Measurements from ENCODE around the gene VSTM1.

VSTM1 gene

DNA sequence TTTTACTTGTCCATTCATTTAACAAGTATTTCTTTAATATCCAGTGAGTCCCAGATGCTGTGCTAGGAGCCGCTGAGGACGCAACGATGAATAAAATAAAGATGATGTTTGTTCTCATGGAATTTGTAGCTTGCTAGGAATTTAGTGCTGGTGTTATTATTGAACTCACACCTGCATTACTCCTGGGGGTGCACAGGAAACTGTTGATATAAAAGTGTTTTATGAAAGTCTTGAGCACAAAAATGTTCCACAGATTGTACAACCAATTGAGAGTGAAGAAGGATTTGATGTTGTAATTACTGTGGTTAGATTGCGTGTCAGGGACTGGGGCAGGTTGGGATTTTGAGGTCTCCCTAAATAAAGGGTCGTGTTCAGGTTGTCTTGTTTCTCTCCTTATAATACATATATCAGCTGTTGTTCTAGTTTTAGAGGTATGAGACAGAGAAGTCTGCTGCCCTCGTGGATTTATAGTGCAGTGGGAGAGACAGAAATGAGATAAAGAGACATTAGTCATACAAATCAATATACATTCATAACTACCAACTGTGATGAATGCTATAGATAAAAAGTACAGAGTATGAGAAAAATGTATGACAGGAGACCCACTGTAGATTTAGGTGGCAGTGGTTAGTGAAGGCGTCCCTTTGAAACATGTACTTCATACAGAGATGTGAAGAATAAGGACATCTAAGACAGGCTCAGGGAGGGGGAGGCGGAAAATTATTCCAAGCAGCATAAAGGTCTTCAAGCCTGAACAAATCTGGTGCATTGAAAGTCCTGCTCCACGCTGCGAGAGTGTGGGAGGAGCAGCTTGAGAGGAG, 61.0 kb downstream of the VSTM1 start:
- ATAC-seq (no peak), DNase-seq (ENCODE audit: low spot score in 2 of 2) (no peak)
- H3K4me1 Mint-ChIP-seq, result no peaks in the 10 kb centered on the region
- H3K4me3 Mint-ChIP-seq, result no peak overlapping the region
- H3K9me3 Mint-ChIP-seq, result no peaks in the 10 kb centered on the region
- H3K27ac Mint-ChIP-seq, result no peak overlapping the region
- no peaks in the 10 kb centered on the region for H3K36me3 Mint-ChIP-seq

DNA sequence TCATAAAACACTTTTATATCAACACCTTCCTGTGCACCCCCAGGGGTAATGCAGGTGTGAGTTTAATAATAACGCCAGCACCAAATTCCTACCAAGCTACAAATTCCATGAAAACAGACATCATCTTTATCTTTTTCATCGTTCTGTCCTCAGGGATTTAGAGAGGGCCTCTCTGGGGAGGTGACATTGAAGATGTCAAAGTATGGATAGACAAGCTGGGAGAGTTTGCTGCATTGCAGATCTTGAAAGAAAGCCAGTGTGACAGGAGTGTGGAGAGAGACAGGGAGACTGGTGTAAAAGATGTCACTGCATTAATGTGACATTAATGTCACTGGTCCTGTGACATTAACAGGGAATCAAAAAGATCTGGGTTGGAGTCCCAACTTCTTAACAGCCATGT, 62.2 kb downstream of the VSTM1 start:
- H3K27ac Mint-ChIP-seq, result no peak overlapping the region
- H3K9me3 Mint-ChIP-seq, result no peaks in the 10 kb centered on the region
- H3K36me3 Mint-ChIP-seq, result no peaks in the 10 kb centered on the region
- no peak for DNase-seq (ENCODE audit: low spot score in 2 of 2)
- no peak overlapping the region for H3K4me3 Mint-ChIP-seq
- ATAC-seq, result no peak
- no peaks in the 10 kb centered on the region for H3K4me1 Mint-ChIP-seq

DNA sequence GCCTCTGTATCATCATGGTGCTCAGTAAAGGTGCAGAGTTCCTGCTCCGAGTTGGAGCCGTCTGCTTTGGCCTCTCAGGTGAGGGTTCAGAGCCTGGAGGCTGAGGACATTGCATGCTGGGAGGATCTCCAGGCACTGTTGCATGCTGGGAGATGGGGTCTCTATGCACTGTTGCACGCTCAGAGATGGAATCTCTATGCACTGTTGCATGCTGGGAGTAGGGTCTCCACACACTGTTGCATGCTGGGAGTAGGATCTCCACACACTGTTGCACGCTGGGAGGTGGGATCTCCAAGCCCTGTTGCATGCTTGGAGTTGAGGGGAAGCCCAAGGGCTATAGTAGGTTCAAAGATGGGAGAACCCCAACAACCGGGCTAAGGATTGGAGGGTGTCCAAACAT, 64.0 kb downstream of the VSTM1 start:
- Mint-ChIP-seq H3K4me3 (no peak overlapping the region), H3K27ac (no peak overlapping the region), H3K9me3 (no peaks in the 10 kb centered on the region), H3K4me1 (no peaks in the 10 kb centered on the region), H3K36me3 (no peaks in the 10 kb centered on the region)
- DNase-seq (ENCODE audit: low spot score in 2 of 2), result no peak
- ATAC-seq, result no peak

DNA sequence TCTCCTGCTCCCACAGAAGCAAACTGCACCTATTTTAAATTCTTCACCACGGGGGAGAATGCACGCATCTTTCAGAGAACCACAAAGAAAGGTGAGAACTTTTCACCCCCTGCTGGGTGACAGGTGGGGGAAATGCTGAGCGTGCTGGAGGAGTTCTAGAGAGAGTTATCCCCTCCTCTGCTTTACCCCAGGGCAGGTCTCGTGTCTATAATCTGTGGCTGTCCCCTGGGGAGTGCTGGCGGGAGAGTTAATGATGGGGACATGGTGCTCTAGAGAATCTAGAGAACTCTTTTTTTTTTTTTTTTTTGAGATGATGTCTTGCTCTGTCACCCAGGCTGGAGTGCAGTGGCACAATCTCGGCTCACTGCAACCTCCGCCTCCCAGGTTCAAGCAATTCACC, 65.5 kb downstream of the VSTM1 start:
- no peaks in the 10 kb centered on the region for H3K9me3 Mint-ChIP-seq
- DNase-seq (ENCODE audit: low spot score in 2 of 2) (no peak), ATAC-seq (no peak)
- H3K4me1 Mint-ChIP-seq, result no peaks in the 10 kb centered on the region
- no peak overlapping the region for H3K4me3 Mint-ChIP-seq
- H3K27ac Mint-ChIP-seq, result no peak overlapping the region
- H3K36me3 Mint-ChIP-seq, result no peaks in the 10 kb centered on the region

DNA sequence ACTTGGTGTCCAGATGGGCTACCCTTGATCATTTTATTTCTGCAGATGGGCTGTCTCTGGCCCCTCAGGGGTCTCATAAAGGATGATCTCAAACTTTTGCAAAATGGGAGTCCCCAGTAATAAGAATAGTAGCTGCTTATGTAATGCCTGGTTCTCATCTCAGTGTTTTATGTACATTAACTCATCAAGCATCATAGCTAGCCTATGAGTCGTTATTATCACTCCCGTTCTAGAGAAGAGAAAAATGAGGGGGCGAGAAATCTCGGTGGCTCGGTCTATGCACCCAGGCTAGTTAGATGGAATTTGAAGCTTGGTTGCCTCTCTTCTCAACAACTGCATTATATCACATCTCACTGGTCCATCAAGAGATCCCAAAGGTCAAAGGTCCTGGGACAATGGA, 68.9 kb downstream of the VSTM1 start:
- Mint-ChIP-seq H3K27ac (no peak overlapping the region), H3K4me3 (no peak overlapping the region), H3K9me3 (no peaks in the 10 kb centered on the region), H3K36me3 (no peaks in the 10 kb centered on the region), H3K4me1 (peaks cover 7% of the 10 kb centered on the region)
- ATAC-seq (no peak), DNase-seq (ENCODE audit: low spot score in 2 of 2) (no peak)

DNA sequence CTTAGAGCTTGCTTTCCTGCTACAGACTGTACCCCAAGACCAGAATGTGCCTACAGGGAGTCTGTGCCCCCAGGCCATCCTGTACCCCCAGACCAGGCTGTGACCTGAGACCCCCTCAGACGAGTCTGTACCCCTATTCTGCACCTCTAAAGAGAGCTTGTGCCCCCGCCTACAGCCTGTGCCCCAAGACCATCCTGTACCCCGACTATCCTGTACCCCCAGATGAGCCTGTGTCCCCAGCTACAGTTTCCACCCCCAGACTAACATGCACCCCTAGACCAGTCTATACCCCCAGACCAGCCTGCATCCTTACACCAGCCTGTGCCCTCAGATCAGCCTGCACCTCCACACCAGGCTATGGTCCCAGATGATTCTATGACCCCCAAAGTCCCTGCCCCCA, 70.2 kb downstream of the VSTM1 start:
- Mint-ChIP-seq H3K4me3 (no peak overlapping the region), H3K4me1 (peaks cover 7% of the 10 kb centered on the region), H3K27ac (no peak overlapping the region), H3K9me3 (no peaks in the 10 kb centered on the region), H3K36me3 (no peaks in the 10 kb centered on the region)
- DNase-seq (ENCODE audit: low spot score in 2 of 2) (no peak), ATAC-seq (no peak)

DNA sequence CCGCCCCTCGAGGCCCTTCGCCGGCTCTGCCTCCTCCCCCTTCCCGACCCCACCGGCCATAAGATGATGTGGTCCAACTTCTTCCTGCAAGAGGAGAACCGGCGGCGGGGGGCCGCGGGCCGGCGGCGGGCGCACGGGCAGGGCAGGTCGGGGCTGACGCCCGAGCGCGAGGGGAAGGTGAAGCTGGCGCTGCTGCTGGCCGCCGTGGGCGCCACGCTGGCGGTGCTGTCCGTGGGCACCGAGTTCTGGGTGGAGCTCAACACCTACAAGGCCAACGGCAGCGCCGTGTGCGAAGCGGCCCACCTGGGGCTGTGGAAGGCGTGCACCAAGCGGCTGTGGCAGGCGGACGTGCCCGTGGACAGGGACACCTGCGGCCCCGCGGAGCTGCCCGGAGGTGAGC, 70.9 kb downstream of the VSTM1 start:
- peaks cover 7% of the 10 kb centered on the region for H3K4me1 Mint-ChIP-seq
- no peaks in the 10 kb centered on the region for H3K9me3 Mint-ChIP-seq
- H3K36me3 Mint-ChIP-seq, result no peaks in the 10 kb centered on the region
- H3K4me3 Mint-ChIP-seq, result no peak overlapping the region
- no peak for DNase-seq (ENCODE audit: low spot score in 2 of 2)
- H3K27ac Mint-ChIP-seq, result no peak overlapping the region
- ATAC-seq, result no peak

DNA sequence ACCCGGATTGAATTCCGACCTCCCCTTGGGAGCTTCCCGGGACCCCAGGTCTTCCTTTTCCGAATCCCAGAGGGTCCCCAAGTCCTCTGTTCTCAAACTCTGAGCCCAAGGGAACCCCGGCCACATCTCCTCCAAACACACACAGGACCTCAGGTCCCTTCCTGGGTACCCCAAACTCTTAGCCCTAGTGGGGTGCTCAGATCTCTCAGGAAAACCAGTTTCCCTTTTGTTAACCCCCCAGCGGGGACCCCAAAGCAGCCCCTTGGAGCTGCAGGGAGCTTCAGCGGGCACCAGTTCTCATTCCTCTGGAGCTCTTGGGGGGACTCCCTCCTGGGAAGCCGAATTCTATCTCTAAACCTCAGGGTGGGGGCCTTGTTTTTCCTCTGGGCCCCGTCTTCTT, 71.5 kb downstream of the VSTM1 start:
- Mint-ChIP-seq H3K27ac (no peak overlapping the region), H3K4me3 (peak overlapping the region; percentile 33), H3K4me1 (peaks cover 7% of the 10 kb centered on the region), H3K36me3 (no peaks in the 10 kb centered on the region), H3K9me3 (no peaks in the 10 kb centered on the region)
- ATAC-seq (no peak), DNase-seq (ENCODE audit: low spot score in 2 of 2) (no peak)

DNA sequence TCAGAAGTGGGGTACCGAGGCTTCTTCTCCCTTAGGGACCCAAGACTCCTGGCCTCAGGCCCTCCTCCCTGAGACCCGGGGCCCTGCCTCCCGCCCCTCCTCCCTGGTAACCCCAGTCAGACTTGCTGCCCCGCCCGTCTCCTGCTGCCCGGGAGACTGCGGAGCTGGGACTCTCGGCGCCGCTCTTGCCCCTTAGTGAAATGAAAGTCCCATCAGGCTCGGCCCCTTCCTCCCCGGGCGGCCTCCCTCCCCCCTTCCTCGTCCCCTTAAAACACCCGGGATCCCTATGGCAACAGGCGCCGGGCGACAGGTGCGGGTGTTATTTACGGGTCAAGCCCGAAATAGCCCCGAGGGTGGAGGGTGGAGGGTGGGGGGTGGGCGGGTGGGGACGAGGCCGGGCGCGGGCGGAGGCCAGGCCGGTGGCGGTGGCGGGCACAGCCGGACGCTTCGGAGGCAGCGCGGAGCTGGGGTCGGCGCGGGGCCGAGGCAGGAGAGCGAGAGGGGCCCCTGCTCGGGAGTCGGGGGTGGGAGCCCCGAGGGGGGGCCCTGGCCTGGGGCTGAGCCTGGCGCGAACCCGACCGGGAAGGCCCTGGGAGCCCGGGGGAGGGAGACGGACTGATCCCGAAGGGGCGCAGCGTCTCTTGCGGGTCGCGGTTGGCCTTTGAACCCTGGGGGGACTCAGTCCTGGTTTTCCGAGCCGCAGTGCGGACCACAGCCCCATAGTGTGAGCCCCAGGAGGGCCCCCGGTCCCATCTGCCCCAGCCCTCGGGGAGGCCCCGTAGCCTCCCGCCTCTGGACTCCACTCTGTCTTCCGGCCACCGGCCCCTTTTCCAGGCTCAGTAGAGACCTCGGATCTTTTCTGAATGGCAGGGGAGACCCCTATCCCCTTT, 72.2 kb downstream of the VSTM1 start, which contains the start of gene CACNG6:
Gene CACNG6 (plus strand): TSS at position 414 of the 890 bp plus-strand sequence. CDS start 1,241 bp downstream, outside the sequence.
- Mint-ChIP-seq H3K4me3 (peak within 1 kb of the TSS; percentile 33), H3K27ac (no peak within 1 kb of the TSS), H3K4me1 (peaks cover 7% of the 10 kb centered on the region)

More for the DNA sequence above, 72.2 kb downstream of the VSTM1 start, which contains the start of gene CACNG6:
- no peak for DNase-seq (ENCODE audit: low spot score in 2 of 2)
- Mint-ChIP-seq H3K36me3 (no peaks in the 10 kb centered on the region), H3K9me3 (no peaks in the 10 kb centered on the region)
- no peak for ATAC-seq

Data from stimulated activated effector memory CD8-positive, alpha-beta T cell treated with anti-CD3 and anti-CD28 coated beads, Interleukin-12 subunit alpha, Interleukin-12 subunit beta, amount 100 ng/mL, for 72 hours (primary cell).